ENCODE measurements around the gene TBX2. TPM values are rescaled to one million over a fixed set of nuclear protein-coding genes. Genes with fewer than 3 reads are reported as not detected.

The TBX2 gene
- total and polyA plus RNA-seq, 9 of the 15 experiments (the other 6 are each of a cell fraction or from before 2014, with no cell fraction given), result 0.18 TPM; not detected in 8

DNA sequence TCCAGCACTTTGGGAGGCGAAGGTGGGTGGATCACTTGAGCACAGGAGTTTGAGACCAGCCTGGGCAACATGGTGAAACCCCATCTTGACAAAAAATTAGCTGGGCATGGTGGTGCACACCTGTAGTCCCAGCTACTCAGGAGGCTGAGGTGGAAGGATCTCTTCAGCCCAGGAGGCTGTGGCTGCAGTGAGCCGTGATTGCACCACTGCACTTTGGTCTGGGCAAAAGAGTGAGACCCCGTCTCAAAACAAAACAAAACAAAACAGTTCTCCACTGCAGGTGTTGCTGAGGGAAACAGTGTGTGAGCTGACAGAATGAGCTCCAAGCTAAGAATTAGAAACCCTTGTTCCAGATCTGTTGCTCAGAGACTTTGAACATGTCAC, 35.2 kb upstream of the TBX2 start:
- Histone ChIP-seq H3K4me1 (replicated peaks in 1 of 2; ENCODE audit: control insufficient read depth in 2 of 2, insufficient read depth in 2 of 2, low read length in 2 of 2) (no peaks in the 10 kb centered on the region), H3K4me2 (ENCODE audit: insufficient read depth, low read length) (no peak overlapping the region), H3K27ac (ENCODE audit: extremely low read depth, low read depth, low read length) (no peak overlapping the region), H3K36me3 (ENCODE audit: control insufficient read depth, insufficient read depth, low read length) (no peaks in the 10 kb centered on the region), H2AFZ (ENCODE audit: low read depth, low read length) (no peak overlapping the region), H4K20me1 (replicated peaks; ENCODE audit: control insufficient read depth, insufficient read depth, low read length) (0 out of 2 replicates have a peak, but pooled peaks cover 7% of the 10 kb centered on the region), H3K4me3 (no peak overlapping the region), H3K79me2 (ENCODE audit: control insufficient read depth, insufficient read depth, low read length) (no peaks in the 10 kb centered on the region), H3K9ac (ENCODE audit: insufficient read depth in 1 of 2, low read depth in 2 of 2, low read length in 2 of 2) (no peak overlapping the region), H3K27me3 (ENCODE audit: control insufficient read depth in 2 of 2, insufficient read depth in 2 of 2, low read length in 2 of 2) (peaks cover 28 to 43% of the 10 kb centered on the region in 2 experiments), H3K9me3 (replicated peaks; ENCODE audit: control insufficient read depth, insufficient read depth, low read depth, low read length) (no peaks in the 10 kb centered on the region), H3K9me1 (ENCODE audit: control insufficient read depth, insufficient read depth, low read length) (no peaks in the 10 kb centered on the region)
- POLR2A ChIA-PET, result interaction anchor here (1.3 kb wide), 1 partner anchor 15 kb away, joined by 3 read pairs; no protein-coding TSS in a partner anchor
- DNase-seq (ENCODE audit: extremely low read depth in 1 of 4, low spot score in 3 of 4) (no peak), ATAC-seq (no peak), FAIRE-seq (no peak)
- 0% methylated on average over 3 of the region's 3 CpGs for WGBS (ENCODE audit: insufficient coverage, low coverage, missing lambda C conversion rate)
- CTCF ChIA-PET (ENCODE audit: low intra/inter-chr PET ratio), result no interaction called here
- intact Hi-C loops (cut with micrococcal nuclease), result no loop called here
- no TSS peak for BruUV-seq (replicated peaks)
- no peak for TF ChIP-seq ZFPM2 (CRISPR knock-in tag; IDR thresholded peaks at IDR 0.05)
- TF ChIP-seq RBM15 (IDR thresholded peaks at IDR 0.05; ENCODE audit: insufficient read depth, low read length), result no peak
- TF ChIP-seq RCOR1 (IDR thresholded peaks at IDR 0.05; ENCODE audit: borderline replicate concordance in 1 of 2, low read depth in 2 of 2, low read length in 2 of 2), result no peak
- no peak for TF ChIP-seq NR4A1 (CRISPR knock-in tag; IDR thresholded peaks at IDR 0.05)
- TF ChIP-seq NR4A1 (tag; IDR thresholded peaks at IDR 0.05), result no peak
- TF ChIP-seq POLR2G (IDR thresholded peaks at IDR 0.05; ENCODE audit: low read depth, low read length), result no peak
- TF ChIP-seq, protein P1, sequence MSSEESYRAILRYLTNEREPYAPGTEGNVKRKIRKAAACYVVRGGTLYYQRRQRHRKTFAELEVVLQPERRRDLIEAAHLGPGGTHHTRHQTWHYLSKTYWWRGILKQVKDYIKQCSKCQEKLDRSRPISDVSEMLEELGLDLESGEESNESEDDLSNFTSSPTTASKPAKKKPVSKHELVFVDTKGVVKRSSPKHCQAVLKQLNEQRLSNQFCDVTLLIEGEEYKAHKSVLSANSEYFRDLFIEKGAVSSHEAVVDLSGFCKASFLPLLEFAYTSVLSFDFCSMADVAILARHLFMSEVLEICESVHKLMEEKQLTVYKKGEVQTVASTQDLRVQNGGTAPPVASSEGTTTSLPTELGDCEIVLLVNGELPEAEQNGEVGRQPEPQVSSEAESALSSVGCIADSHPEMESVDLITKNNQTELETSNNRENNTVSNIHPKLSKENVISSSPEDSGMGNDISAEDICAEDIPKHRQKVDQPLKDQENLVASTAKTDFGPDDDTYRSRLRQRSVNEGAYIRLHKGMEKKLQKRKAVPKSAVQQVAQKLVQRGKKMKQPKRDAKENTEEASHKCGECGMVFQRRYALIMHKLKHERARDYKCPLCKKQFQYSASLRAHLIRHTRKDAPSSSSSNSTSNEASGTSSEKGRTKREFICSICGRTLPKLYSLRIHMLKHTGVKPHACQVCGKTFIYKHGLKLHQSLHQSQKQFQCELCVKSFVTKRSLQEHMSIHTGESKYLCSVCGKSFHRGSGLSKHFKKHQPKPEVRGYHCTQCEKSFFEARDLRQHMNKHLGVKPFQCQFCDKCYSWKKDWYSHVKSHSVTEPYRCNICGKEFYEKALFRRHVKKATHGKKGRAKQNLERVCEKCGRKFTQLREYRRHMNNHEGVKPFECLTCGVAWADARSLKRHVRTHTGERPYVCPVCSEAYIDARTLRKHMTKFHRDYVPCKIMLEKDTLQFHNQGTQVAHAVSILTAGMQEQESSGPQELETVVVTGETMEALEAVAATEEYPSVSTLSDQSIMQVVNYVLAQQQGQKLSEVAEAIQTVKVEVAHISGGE (CRISPR knock-in tag; IDR thresholded peaks at IDR 0.05), result peak in 1 of 3 experiments; percentile 13; a peak in 2 of 6 replicates
- in situ Hi-C loops (cut with MboI), result no loop called here
